Neuron (in vitro differentiated cells): ENCODE measurements around the gene CUEDC2.
"Not testable (repeated sequence)": the region's sequence is repeated elsewhere in the genome, so short reads cannot be mapped to it uniquely, and the experiment has no call there.

ENCODE experiments used
- H2AFZ ChIP-seq: one replicate; pipeline ENCODE4 v1.6.1; 2013; ENCODE audit warnings: low read depth, mild to moderate bottlenecking, inconsistent platforms, low read length, moderate library complexity
- H3K27me3 ChIP-seq: one replicate; pipeline ENCODE4 v1.6.1; 2013; ENCODE audit warnings: low read length; ENCODE audit not compliant: insufficient read depth
- H3K36me3 ChIP-seq: one replicate; pipeline ENCODE4 v1.6.1; 2013; ENCODE audit warnings: low read length; ENCODE audit not compliant: insufficient read depth
- H3K4me1 ChIP-seq: one replicate; pipeline ENCODE4 v1.6.1; 2013; ENCODE audit warnings: low read length; ENCODE audit not compliant: insufficient read depth
- H3K4me3 ChIP-seq: 2 replicates; pipeline ENCODE4 v1.5.1; 2013; ENCODE audit warnings: mild to moderate bottlenecking, low read length, moderate library complexity
- H3K9me3 ChIP-seq: one replicate; pipeline ENCODE4 v1.6.1; 2013; ENCODE audit warnings: low read length

Gene CUEDC2

DNA sequence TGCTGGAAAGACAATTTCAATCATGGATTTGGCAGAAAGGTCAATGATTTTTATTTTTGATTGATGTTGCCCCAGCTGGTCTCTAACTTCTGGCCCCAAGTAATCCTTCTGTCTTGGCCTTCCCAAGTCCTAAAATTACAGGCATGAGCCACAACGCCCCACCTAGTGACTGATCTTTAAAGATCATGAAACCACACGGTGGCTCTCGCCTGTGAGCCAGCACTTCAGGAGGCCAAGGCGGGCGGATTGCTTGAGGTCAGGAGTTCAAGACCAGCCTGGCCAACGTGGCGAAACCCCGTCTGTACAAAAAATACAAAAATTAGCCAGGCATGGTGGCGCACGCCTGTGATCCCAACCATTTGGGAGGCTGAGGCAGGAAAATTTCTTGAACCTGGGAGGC, 31.6 kb upstream of the CUEDC2 start:
- no peaks in the 10 kb centered on the region for H3K36me3 ChIP-seq
- no peak overlapping the region for H2AFZ ChIP-seq
- H3K4me1 ChIP-seq, result peaks cover 21% of the 10 kb centered on the region
- no peak overlapping the region for H3K4me3 ChIP-seq
- no peaks in the 10 kb centered on the region for H3K9me3 ChIP-seq
- no peaks in the 10 kb centered on the region for H3K27me3 ChIP-seq

DNA sequence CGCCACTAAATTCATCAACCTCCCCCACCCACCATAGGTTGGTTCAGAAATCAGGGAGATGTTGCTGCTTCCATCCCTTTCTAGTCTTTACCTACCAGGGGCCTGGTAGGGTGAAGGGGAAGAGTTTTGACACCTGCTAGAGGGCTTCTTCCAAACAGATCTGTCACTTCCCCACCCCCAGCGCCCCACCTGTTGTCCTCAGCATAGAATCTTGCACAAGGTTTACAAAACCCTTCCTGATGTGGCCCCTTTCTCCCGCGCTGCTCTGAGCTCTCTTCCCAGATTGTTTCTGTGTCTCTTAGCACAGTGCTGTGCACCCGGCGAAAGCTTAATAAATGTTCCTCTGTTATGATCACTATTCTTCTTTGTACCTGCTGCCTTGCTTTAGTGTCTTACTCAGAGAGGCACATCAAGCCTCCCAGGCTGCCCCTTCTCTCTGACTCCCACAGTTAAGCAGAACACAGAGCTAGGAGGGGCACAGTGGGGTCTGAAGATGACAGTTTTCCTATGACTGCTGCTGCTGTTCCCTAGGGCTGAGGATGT, 30.2 kb upstream of the CUEDC2 start:
- peaks cover 21% of the 10 kb centered on the region for H3K4me1 ChIP-seq
- no peak overlapping the region for H3K4me3 ChIP-seq
- no peaks in the 10 kb centered on the region for H3K36me3 ChIP-seq
- H2AFZ ChIP-seq, result no peak overlapping the region
- H3K9me3 ChIP-seq, result no peaks in the 10 kb centered on the region
- no peaks in the 10 kb centered on the region for H3K27me3 ChIP-seq

DNA sequence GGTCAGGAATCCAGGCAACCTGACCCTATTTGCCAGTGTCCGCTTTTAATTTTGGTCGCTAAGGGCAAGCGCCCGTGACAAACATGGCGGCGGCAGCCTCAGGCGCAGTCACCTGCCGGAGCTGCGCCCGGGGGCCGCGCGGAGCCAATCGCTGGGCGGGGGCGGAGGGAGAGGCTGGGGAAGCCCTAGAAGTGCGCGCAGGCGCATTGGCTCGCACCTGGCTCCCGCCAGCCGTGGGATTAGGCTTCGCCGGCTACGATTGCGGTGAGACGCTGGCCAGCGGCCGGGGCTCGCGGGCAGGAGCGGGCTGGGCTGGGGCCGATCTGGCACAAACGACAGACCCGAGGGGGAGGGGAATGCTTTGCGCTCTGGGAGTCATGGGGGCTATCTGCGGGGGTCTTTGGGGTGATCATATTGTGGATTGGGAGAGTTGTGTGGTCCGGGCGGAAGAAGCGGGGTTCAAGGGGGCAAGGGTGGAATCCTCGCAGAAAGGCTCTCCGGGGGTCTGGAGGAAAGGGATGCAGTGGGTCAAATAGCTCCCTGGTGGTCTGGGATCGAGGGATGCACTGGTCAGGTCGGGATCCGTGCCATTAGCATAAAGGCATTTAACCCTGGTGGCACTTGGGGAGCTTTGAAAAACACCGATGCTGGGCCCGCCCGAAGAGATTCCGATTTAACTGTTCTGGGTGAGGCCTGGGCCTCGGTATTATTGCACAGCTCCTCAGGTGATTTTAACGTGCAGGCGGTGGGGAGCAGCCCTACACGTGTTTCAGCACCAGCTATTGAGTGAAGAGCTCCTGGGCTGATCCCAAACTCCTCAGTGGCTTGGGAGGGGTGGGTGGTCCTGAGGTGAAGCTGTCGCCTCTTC, 29.0 kb upstream of the CUEDC2 start:
- H3K4me1 ChIP-seq, result peaks cover 21% of the 10 kb centered on the region
- H2AFZ ChIP-seq, result peak overlapping the region; percentile 50
- no peaks in the 10 kb centered on the region for H3K27me3 ChIP-seq
- H3K36me3 ChIP-seq, result no peaks in the 10 kb centered on the region
- H3K9me3 ChIP-seq, result no peaks in the 10 kb centered on the region
- peak overlapping the region; percentile 62 for H3K4me3 ChIP-seq

DNA sequence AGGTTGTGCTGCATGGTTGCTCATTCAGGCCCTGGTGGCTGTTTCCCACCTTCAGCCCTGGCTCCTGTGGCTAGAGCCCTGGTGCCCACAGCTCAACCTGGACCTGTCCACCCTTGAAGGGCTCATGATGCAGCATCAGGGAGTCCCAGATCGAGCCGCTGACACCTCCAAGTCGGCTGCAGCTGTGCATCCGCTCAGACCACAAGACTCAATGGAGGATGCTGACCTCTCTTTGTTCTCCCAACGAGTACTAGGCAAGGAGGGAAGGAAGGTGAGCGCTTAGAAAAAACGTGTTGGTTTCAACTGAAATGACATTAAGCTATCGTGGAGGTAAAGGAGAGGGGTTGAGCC, 28.4 kb upstream of the CUEDC2 start:
- no peaks in the 10 kb centered on the region for H3K9me3 ChIP-seq
- peak overlapping the region; percentile 62 for H3K4me3 ChIP-seq
- H3K36me3 ChIP-seq, result no peaks in the 10 kb centered on the region

DNA sequence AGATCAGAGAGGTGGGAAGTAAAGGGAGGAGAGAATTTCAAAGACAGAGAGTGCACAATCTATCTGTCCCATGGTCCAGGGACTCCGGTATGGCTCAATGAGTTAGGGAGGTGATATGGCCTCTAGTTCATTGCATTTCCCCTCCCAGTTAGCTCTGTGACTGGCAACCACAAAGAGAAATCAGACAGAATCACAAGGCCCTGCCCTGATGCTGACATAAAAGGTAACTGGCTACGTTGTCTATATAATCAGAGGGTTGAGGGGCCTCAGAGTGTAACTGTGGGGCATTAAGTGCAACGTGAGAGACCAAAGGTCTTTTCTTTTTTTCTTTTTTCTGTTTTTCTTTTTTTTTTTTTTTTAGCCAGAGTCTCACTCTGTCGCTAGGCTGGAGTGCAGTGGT, 26.3 kb upstream of the CUEDC2 start:
- Histone ChIP-seq H3K9me3 (no peaks in the 10 kb centered on the region), H2AFZ (no peak overlapping the region), H3K4me3 (no peak overlapping the region), H3K36me3 (no peaks in the 10 kb centered on the region), H3K4me1 (peaks cover 21% of the 10 kb centered on the region), H3K27me3 (no peaks in the 10 kb centered on the region)

More for the DNA sequence above, 28.4 kb upstream of the CUEDC2 start:
- Histone ChIP-seq H2AFZ (peak overlapping the region; percentile 50), H3K27me3 (no peaks in the 10 kb centered on the region), H3K4me1 (peaks cover 21% of the 10 kb centered on the region)

DNA sequence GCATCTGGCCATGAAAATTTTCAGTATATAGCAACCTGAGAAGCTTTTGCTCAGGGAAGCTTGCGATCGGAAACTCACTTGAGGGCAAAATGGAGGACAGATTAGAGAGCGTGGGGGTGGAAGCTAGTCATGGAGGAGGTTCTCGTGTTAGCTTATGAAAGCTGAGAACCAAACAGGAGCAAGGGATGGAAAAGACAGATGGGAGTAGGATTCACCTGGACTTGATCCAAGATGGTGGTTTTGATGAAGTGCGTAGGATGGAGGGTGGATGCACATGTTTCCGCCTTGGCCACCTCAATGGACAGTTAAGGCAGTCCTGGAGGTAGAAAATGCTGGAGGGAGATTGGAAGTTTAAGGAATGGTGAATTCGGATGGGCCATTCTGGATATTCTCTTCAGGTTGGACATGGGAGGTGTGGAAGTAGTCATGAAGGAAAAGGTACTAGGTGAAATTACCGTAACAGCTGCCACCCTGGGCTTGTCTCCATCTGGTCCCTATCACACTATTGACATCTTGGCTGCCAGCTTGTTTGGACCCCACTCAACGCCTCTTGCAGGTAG, 25.3 kb upstream of the CUEDC2 start:
- no peak overlapping the region for H3K4me3 ChIP-seq
- no peaks in the 10 kb centered on the region for H3K36me3 ChIP-seq
- no peak overlapping the region for H2AFZ ChIP-seq
- peaks cover 22% of the 10 kb centered on the region for H3K4me1 ChIP-seq
- H3K27me3 ChIP-seq, result no peaks in the 10 kb centered on the region
- no peaks in the 10 kb centered on the region for H3K9me3 ChIP-seq

DNA sequence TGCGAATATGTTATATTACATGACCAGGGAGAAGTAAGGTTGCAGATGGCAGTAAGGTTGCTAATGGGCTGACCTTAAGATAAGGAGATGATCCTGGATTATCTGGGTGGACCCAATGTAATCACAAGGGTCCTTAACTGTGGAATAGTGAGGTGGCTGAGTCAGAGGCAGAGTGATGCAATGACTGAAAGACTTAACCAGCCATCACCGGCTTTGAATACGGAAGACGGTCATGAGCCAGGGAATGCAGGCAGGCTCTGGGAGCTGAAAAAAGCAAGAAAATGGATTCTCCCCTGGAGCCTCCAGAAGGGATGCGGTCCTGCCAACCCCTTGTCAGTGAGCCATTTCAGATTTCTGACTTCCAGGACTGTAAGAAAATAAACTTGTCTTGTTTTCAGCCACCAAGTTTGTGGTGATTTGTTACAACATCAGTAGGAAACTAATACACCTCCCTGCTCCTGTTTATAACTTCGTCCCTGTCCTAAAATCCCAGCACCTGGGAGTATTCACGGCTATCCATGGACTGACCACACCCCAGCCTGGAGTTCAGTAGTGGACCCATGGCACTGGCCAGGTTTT, 23.6 kb upstream of the CUEDC2 start:
- no peaks in the 10 kb centered on the region for H3K36me3 ChIP-seq
- H3K9me3 ChIP-seq, result no peaks in the 10 kb centered on the region
- H3K4me3 ChIP-seq, result no peak overlapping the region
- no peaks in the 10 kb centered on the region for H3K27me3 ChIP-seq
- H3K4me1 ChIP-seq, result peaks cover 15% of the 10 kb centered on the region
- no peak overlapping the region for H2AFZ ChIP-seq

DNA sequence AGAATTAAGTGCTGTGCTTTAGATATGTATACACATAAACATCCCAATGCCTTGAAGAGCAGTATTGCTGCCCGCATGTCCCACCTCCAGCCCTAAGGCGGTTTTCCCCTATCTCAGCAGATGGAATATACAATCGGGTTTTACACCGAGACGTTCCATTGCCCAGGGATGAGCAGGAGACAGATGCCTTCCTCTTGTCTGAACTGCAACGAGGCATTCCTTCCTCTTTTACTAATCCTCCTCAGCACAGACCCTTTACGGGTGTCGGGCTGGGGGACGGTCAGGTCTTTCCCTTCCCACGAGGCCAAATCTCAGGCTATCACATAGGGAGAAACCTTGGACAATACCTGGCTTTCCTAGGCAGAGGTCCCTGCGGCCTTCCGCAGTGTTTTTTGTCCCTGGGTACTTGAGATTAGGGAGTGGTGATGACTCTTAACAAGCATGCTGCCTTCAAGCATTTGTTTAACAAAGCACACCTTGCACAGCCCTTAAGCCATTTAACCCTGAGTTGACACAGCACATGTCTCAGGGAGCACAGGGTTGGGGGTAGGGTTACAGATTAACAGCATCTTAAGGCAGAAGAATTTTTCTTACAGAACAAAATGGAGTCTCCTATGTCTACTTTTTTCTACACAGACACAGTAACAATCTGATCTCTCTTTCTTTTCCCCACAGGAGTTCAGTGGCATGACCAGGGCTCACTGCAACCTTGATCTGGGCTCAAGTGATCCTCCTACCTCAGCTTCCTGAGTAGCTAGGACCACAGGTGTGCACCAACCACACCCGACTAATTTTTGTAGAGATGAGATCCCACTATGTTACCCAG, 22.5 kb upstream of the CUEDC2 start:
- not testable (repeated sequence) for H3K36me3 ChIP-seq, H3K27me3 ChIP-seq, H3K9me3 ChIP-seq, H3K4me3 ChIP-seq, H2AFZ ChIP-seq
- peaks cover 12% of the 10 kb centered on the region for H3K4me1 ChIP-seq

DNA sequence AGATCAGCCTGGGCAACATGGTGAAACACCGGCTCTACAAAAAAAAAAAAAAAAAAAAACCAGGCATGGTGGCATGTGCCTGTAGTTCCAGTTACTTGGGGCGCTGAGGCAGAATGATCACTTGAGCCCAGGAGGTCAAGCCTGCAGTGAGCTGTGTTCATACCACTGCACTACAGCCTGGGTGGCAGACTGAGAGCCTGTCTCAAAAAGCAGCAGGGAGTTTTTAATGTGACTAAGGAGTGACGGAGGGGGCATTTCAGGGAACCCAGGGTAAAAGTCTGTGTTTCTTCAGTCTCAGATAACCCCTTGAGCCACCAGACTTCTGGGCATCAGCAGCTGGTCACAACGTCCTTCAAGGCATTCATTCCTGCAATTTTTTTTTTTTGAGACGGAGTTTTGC, 21.1 kb upstream of the CUEDC2 start:
- Histone ChIP-seq H3K4me1 (peaks cover 15% of the 10 kb centered on the region), H3K9me3 (no peaks in the 10 kb centered on the region)

DNA sequence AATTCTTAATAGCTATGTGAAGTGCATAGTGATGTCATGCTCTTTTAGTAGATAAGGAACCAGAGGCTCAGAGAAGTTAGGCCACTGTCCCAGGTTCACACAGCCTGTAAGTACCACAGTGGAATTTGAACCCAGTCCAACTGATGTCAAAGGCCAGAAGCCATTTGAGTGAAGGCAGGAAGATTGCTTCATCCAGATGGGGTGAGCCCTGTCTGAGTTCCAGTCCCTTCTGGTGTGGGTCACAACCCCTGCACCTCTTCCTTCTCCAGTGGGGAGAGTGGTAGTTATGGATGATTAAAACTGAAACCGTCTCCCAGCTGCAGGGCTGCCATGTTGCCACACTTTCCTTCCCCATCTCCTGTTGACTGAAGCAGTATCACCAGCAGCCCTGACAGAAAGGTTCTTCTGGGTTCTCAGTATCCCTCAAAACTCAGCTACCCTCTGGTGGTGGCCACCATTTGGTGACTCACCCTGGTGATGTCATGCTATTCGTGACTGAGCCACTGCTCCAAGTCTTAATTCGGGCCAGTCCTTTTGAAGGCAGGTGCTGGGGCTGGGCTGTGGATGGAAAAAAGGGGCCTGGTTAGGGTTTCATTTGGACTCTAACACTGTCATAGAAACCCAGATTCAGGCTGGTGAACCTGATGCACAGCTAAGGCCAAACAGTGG, 20.4 kb upstream of the CUEDC2 start:
- Histone ChIP-seq H3K27me3 (no peaks in the 10 kb centered on the region), H2AFZ (no peak overlapping the region), H3K4me1 (peaks cover 15% of the 10 kb centered on the region), H3K4me3 (no peak overlapping the region), H3K36me3 (no peaks in the 10 kb centered on the region), H3K9me3 (no peaks in the 10 kb centered on the region)

More for the DNA sequence above, 21.1 kb upstream of the CUEDC2 start:
- Histone ChIP-seq H3K36me3 (no peaks in the 10 kb centered on the region), H2AFZ (no peak overlapping the region), H3K27me3 (no peaks in the 10 kb centered on the region), H3K4me3 (no peak overlapping the region)

DNA sequence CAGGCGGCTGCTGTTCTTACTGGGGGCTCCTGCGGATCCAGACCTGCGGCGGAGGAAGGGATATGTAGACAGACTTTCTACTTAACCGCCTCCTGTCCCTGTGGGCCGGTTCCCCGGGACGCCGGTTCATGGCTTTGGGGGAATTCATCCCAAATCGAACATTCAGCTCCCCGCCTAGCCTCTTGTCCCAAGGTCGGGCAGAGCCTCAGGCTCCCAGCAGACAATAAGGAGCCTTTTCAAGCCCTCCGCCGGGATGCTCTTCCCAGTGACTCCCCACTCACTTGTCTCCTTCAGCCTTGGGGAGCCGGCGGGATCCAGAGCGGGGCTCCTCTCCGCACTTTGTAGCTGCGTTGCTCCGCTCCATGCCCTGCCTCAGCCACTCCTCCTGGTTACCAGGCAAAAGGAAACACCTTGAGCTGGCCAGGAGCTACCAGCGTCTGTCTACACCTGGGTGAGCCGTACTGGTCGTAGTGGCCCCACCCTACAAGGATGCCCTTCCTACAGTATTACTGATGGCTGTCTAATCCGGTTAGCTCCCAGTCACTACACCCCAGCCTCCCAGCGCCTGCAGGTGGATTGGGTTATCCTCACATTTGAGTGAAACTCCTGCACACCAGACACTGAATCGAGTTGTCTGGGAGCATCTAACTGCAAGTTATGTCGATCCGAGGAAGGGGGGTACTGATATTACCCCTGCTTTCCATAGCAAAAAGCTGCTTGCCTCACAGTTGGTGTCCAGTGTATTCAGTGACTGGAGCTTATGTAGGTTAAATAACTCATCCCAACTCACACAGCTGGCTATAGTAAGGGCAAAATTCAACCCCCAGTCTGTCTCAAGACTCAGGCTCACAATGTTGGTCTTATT, 19.0 kb upstream of the CUEDC2 start, which contains the start of gene C10orf95:
Gene C10orf95 (minus strand): TSS at position 439 of the 865 bp plus-strand sequence. CDS start 450 bp downstream, outside the sequence.
- H3K4me1 ChIP-seq, result peaks cover 15% of the 10 kb centered on the region
- H3K9me3 ChIP-seq, result no peaks in the 10 kb centered on the region
- no peaks in the 10 kb centered on the region for H3K27me3 ChIP-seq
- peak within 1 kb of the TSS; percentile 62 for H3K4me3 ChIP-seq
- H3K36me3 ChIP-seq, result no peaks in the 10 kb centered on the region
- peak within 1 kb of the TSS; percentile 29 for H2AFZ ChIP-seq
